H1 (cell line): ENCODE data around the gene PLLP. TPM values are rescaled to one million over a fixed set of nuclear protein-coding genes. Genes with fewer than 3 reads are reported as not detected.

Experiments
- CTCF ChIA-PET: fragments of 300-600 bp; sonication (Branson Sonifier 250); formaldehyde crosslinking; loops from one replicate; lab custom pipeline; 2021; ENCODE audit not compliant: partially characterized antibody; lab: Charles Lee
- POLR2A ChIA-PET: fragments of 300-600 bp; sonication (Branson Sonifier 250); formaldehyde crosslinking; loops from one replicate; lab custom pipeline; 2021; ENCODE audit warnings: inconsistent platforms; ENCODE audit not compliant: partially characterized antibody; lab: Charles Lee
- DNase-seq, 2 experiments: peaks; one replicate each; pipeline versions ENCODE4 v3.0.0 to v3.0.0-alpha.2; 2010 to 2022; ENCODE audit warnings: low spot score in 2 of 2, low read depth in 1 of 2, mixed read lengths in 1 of 2
- FAIRE-seq: peaks from 2 replicates; lab custom pipeline; 2011; peaks lifted over from hg19 to GRCh38; lab: Jason Lieb, UNC
- H2AFZ ChIP-seq: 2 replicates; pipeline ENCODE4 v1.8.1; 2012; ENCODE audit warnings: low read length, inconsistent platforms
- H2AK5ac ChIP-seq: 2 replicates; pipeline ENCODE4 v1.6.1; 2013; ENCODE audit warnings: low read depth, low read length
- H2BK120ac ChIP-seq: replicated peaks from 2 replicates; pipeline ENCODE3; 2013; ENCODE audit warnings: low read depth, low read length, inconsistent platforms
- H2BK12ac ChIP-seq: 2 replicates; pipeline ENCODE4 v1.6.1; 2013; ENCODE audit warnings: low read depth, low read length
- H2BK15ac ChIP-seq: 2 replicates; pipeline ENCODE4 v1.6.1; 2013; ENCODE audit warnings: low read length
- H2BK20ac ChIP-seq: 2 replicates; pipeline ENCODE4 v1.6.1; 2013; ENCODE audit warnings: low read length
- H2BK5ac ChIP-seq: 2 replicates; pipeline ENCODE4 v1.6.1; 2013; ENCODE audit warnings: low read depth, low read length
- H3K14ac ChIP-seq: 2 replicates; pipeline ENCODE4 v1.6.1; 2013; ENCODE audit warnings: inconsistent platforms; ENCODE audit not compliant: insufficient read length
- H3K18ac ChIP-seq: 2 replicates; pipeline ENCODE4 v1.6.1; 2013; ENCODE audit warnings: low read length; ENCODE audit errors: extremely low read depth
- H3K23ac ChIP-seq: 2 replicates; pipeline ENCODE4 v1.6.1; 2013; ENCODE audit warnings: inconsistent platforms; ENCODE audit not compliant: insufficient read length
- H3K23me2 ChIP-seq: 2 replicates; pipeline ENCODE4 v1.6.1; 2013; ENCODE audit warnings: low read depth, low read length
- H3K27ac ChIP-seq: 2 replicates; pipeline ENCODE4 v1.6.1; 2011; ENCODE audit warnings: low read depth, low read length, inconsistent platforms
- H3K27me3 ChIP-seq, 4 experiments: replicated peaks in 1 of 4; 1 replicate in 1 of 4; 2 replicates in 3 of 4; pipeline versions ENCODE4 v1.6.1 to v1.8.1; 2011 to 2013; ENCODE audit warnings: low read length in 3 of 4, mild to moderate bottlenecking in 3 of 4, inconsistent platforms in 2 of 4, mixed read lengths in 2 of 4, moderate library complexity in 1 of 4; ENCODE audit not compliant: control insufficient read depth in 3 of 4, insufficient read depth in 3 of 4; ENCODE audit errors: extremely low read depth in 1 of 4
- H3K36me3 ChIP-seq, 4 experiments: 2 replicates each; pipeline versions ENCODE4 v1.6.1 to v1.8.1; 2011 to 2013; ENCODE audit warnings: mild to moderate bottlenecking in 4 of 4, low read length in 3 of 4, moderate library complexity in 2 of 4, control low read depth in 1 of 4, inconsistent platforms in 1 of 4; ENCODE audit not compliant: insufficient read depth in 4 of 4, control insufficient read depth in 2 of 4
- H3K4ac ChIP-seq: replicated peaks from 2 replicates; pipeline ENCODE3; 2013; ENCODE audit warnings: low read length, low read depth, mixed read lengths, inconsistent platforms; ENCODE audit not compliant: insufficient read length
- H3K4me1 ChIP-seq, 4 experiments: replicated peaks in 1 of 4; 1 replicate in 1 of 4; 2 replicates in 3 of 4; pipeline versions ENCODE4 v1.6.1 to v1.8.1; 2011 to 2013; ENCODE audit warnings: low read length in 3 of 4, inconsistent platforms in 2 of 4, mixed read lengths in 1 of 4; ENCODE audit not compliant: insufficient read depth in 4 of 4, control insufficient read depth in 3 of 4
- H3K4me2 ChIP-seq, 2 experiments: 2 replicates each; pipeline versions ENCODE4 v1.6.1 to v1.8.1; 2011 to 2013; ENCODE audit warnings: low read depth in 2 of 2, low read length in 2 of 2, control low read depth in 1 of 2, inconsistent platforms in 1 of 2, mild to moderate bottlenecking in 1 of 2; ENCODE audit not compliant: insufficient read depth in 1 of 2
- H3K4me3 ChIP-seq, 4 experiments: fragments of 200-600, 300-600 bp in 1 of 4; sonication (generic), shearing (Covaris generic), sonication (Bioruptor Twin) in 1 of 4; 2 replicates each; pipeline versions ENCODE4 v1.5.1 to v1.8.1; 2011 to 2016; ENCODE audit warnings: low read length in 4 of 4, low read depth in 3 of 4, control low read depth in 2 of 4, inconsistent platforms in 2 of 4, mild to moderate bottlenecking in 2 of 4, mixed read lengths in 1 of 4, moderate library complexity in 1 of 4; ENCODE audit not compliant: insufficient read depth in 2 of 4; ENCODE audit errors: extremely low read depth in 1 of 4
- H3K56ac ChIP-seq: replicated peaks from 2 replicates; pipeline ENCODE3; 2013; ENCODE audit warnings: low read depth, mild to moderate bottlenecking, mixed read lengths, low read length, inconsistent platforms; ENCODE audit not compliant: insufficient read length
- H3K79me1 ChIP-seq: 2 replicates; pipeline ENCODE4 v1.6.1; 2013; ENCODE audit warnings: low read depth, low read length, control low read depth
- H3K79me2 ChIP-seq, 2 experiments: 2 replicates each; pipeline versions ENCODE4 v1.6.1 to v1.8.1; 2012 to 2013; ENCODE audit warnings: low read length in 2 of 2, mild to moderate bottlenecking in 2 of 2, inconsistent platforms in 1 of 2; ENCODE audit not compliant: insufficient read depth in 2 of 2, control insufficient read depth in 1 of 2
- H3K9ac ChIP-seq, 4 experiments: replicated peaks in 1 of 4; 1 replicate in 1 of 4; 2 replicates in 3 of 4; pipeline versions ENCODE4 v1.6.1 to v1.8.1; 2011 to 2013; ENCODE audit warnings: low read depth in 3 of 4, low read length in 3 of 4, control low read depth in 2 of 4, mild to moderate bottlenecking in 2 of 4, moderate library complexity in 2 of 4, inconsistent platforms in 1 of 4; ENCODE audit errors: extremely low read depth in 1 of 4
- H3K9me3 ChIP-seq, 2 experiments: 2 replicates each; pipeline versions ENCODE4 v1.6.1 to v1.8.1; 2012 to 2013; ENCODE audit warnings: mild to moderate bottlenecking in 2 of 2, moderate library complexity in 2 of 2, control low read depth in 1 of 2, inconsistent platforms in 1 of 2, low read depth in 1 of 2, low read length in 1 of 2, mixed read lengths in 1 of 2; ENCODE audit not compliant: insufficient read depth in 2 of 2
- H4K20me1 ChIP-seq, 2 experiments: replicated peaks in 1 of 2; 2 replicates each; pipeline versions ENCODE3 to v1.8.1; 2011 to 2013; ENCODE audit warnings: inconsistent platforms in 2 of 2, low read length in 2 of 2, mild to moderate bottlenecking in 1 of 2; ENCODE audit not compliant: insufficient read depth in 2 of 2, control insufficient read depth in 1 of 2
- H4K5ac ChIP-seq: 2 replicates; pipeline ENCODE4 v1.6.1; 2013; ENCODE audit warnings: low read length, low read depth, mixed read lengths, inconsistent platforms; ENCODE audit not compliant: insufficient read length
- H4K8ac ChIP-seq: 2 replicates; pipeline ENCODE4 v1.8.0; 2013; ENCODE audit warnings: mild to moderate bottlenecking, moderate library complexity, low read length, inconsistent platforms; ENCODE audit not compliant: insufficient read depth; ENCODE audit errors: extremely low read depth
- H4K91ac ChIP-seq: replicated peaks from 2 replicates; pipeline ENCODE3; 2013; ENCODE audit warnings: low read length, mixed read lengths, inconsistent platforms; ENCODE audit not compliant: insufficient read length
- BRCA1 ChIP-seq: IDR thresholded peaks from 2 replicates; pipeline ENCODE4 v1.6.1; 2012; ENCODE audit warnings: low read depth, low read length, improper control_type of control experiment
- EZH2 ChIP-seq: fragments of 200-600 bp; sonication (generic); IDR thresholded peaks from 2 replicates; pipeline ENCODE4 v1.7.1; 2012; ENCODE audit warnings: low read depth, mild to moderate bottlenecking, moderate library complexity, low read length, inconsistent platforms; ENCODE audit not compliant: severe bottlenecking
- HDAC2 ChIP-seq, 2 experiments: fragments of 300-600 bp in 1 of 2; sonication (generic) in 1 of 2; IDR thresholded peaks; 2 replicates each; pipeline ENCODE4 v1.6.1; 2011 to 2012; ENCODE audit warnings: low read depth in 2 of 2, low read length in 2 of 2, mild to moderate bottlenecking in 2 of 2, moderate library complexity in 2 of 2, borderline replicate concordance in 1 of 2, inconsistent platforms in 1 of 2
- NANOG ChIP-seq: IDR thresholded peaks from 2 replicates; pipeline ENCODE4 v1.6.1; 2011; ENCODE audit warnings: low read length, low read depth, mild to moderate bottlenecking, inconsistent platforms; ENCODE audit not compliant: insufficient read depth, poor library complexity, severe bottlenecking
- RAD21 ChIP-seq, 2 experiments: IDR thresholded peaks in 1 of 2; conservative IDR thresholded peaks in 1 of 2; 2 replicates each; pipeline ENCODE4 v1.6.1; 2011; ENCODE audit warnings: low read depth in 2 of 2, low read length in 2 of 2, improper control_type of control experiment in 1 of 2, inconsistent platforms in 1 of 2, mild to moderate bottlenecking in 1 of 2, moderate library complexity in 1 of 2
- RBBP5 ChIP-seq: IDR thresholded peaks from 2 replicates; pipeline ENCODE4 v1.7.1; 2012; ENCODE audit warnings: low read depth, mild to moderate bottlenecking, inconsistent platforms, low read length, moderate library complexity, borderline replicate concordance
- RXRA ChIP-seq: IDR thresholded peaks from 2 replicates; pipeline ENCODE4 v1.6.1; 2011; ENCODE audit warnings: low read depth, mild to moderate bottlenecking, low read length, moderate library complexity; ENCODE audit not compliant: insufficient read depth
- SP2 ChIP-seq: IDR thresholded peaks from 2 replicates; pipeline ENCODE4 v1.6.1; 2012; ENCODE audit warnings: mild to moderate bottlenecking, low read length, inconsistent platforms
- SUZ12 ChIP-seq: fragments of 200-600 bp; sonication (generic); IDR thresholded peaks from 2 replicates; pipeline ENCODE4 v1.6.1; 2012; ENCODE audit warnings: mild to moderate bottlenecking, inconsistent platforms, low read length, moderate library complexity, mixed read lengths
- WGBS, 2 experiments: shearing (Covaris generic) in 1 of 2; methylation state at CpG; one replicate each; pipeline versions ENCODE4 v1.1.6 to v1.1.7; 2013 to 2015; ENCODE audit warnings: low lambda C conversion rate in 2 of 2, mixed read lengths in 2 of 2, inconsistent platforms in 1 of 2, low coverage in 1 of 2, missing lambda C conversion rate in 1 of 2; ENCODE audit not compliant: insufficient replicate concordance in 2 of 2, insufficient coverage in 1 of 2, insufficient read length in 1 of 2; ENCODE audit errors: extremely low coverage in 1 of 2, missing lambda C conversion rate in 1 of 2; 5-methylcytosine and 5-hydroxymethylcytosine counted together
- polyA plus RNA-seq, 7 experiments: library from polyadenylated mRNA; depleted of rRNA in 3 of 7; stranded (reverse) in 5 of 7; unstranded in 2 of 7; fragments of >200 nt in 5 of 7; fragments of 200-250 nt in 2 of 7; gene quantifications; 1 replicate in 5 of 7; 2 replicates in 1 of 7; 4 replicates in 1 of 7; pipeline versions ENCODE4 v1.2.1 to v1.2.3, GENCODE V29; 2011 to 2013; ENCODE audit warnings: missing spikeins in 2 of 7, mixed read lengths in 2 of 7
- total RNA-seq: library from RNA; stranded (reverse); fragmentation: NEBNext Ultra II Directional; extraction: Animal tissue kit (Norgen Biotek cat#: 25700); gene quantifications from 2 replicates; pipeline ENCODE4 v1.2.1, GENCODE V29; 2021
- TF ChIP-seq, protein P1 (sequence below): IDR thresholded peaks from 2 replicates; pipeline ENCODE4 v1.6.1; 2012; ENCODE audit warnings: inconsistent platforms
- TF ChIP-seq, protein P2 (sequence below): IDR thresholded peaks from 2 replicates; pipeline ENCODE4 v1.6.1; 2011; ENCODE audit warnings: low read length, improper control_type of control experiment

PLLP gene
- total and polyA plus RNA-seq, 2 of the 8 experiments (the other 6 are each of a cell fraction or from before 2014, with no cell fraction given), result 2.9 to 10.6 TPM

DNA sequence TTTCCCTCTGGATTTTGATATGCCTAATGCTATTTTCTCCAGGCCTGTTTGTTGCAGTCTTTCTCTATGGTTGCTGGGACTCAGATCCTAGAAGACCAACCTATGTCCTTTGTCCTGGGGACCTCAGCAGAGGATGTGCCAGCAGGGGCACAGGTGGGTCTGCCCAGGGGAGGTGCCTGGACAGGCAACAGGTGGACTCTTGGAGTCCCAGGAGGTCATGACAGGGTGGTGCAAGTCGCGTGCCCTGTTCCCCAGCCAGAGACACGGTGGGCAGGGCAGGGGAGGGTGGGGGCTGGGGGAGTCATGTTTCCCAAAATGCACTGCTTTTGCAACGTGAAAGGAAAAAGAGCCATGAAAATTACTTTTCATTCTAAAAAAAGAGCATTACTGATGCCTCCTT lies 26.3 kb upstream of the PLLP start:
- no peaks in the 10 kb centered on the region for H3K36me3 ChIP-seq
- H4K8ac ChIP-seq, result no peak overlapping the region
- H3K23ac ChIP-seq, result no peak overlapping the region
- H2BK15ac ChIP-seq, result no peak overlapping the region
- no peak overlapping the region for H4K91ac ChIP-seq
- H3K27ac ChIP-seq, result no peak overlapping the region
- no peaks in the 10 kb centered on the region for H3K79me1 ChIP-seq
- H4K5ac ChIP-seq, result no peak overlapping the region
- ChIA-PET POLR2A (interaction anchor here (1.0 kb wide), 1 partner anchor 108 kb away, joined by 3 read pairs; no protein-coding TSS in a partner anchor), CTCF (interaction anchor here (1.0 to 18.2 kb wide), 2 partner anchors 67 to 107 kb away, joined by 3 to 513 read pairs; no protein-coding TSS in a partner anchor)
- H3K23me2 ChIP-seq, result peaks cover 4% of the 10 kb centered on the region; the same call in 1 of the 2 replicates
- H3K4me3 ChIP-seq, result no peak overlapping the region
- H2BK120ac ChIP-seq, result no peak overlapping the region
- H4K20me1 ChIP-seq, result no peaks in the 10 kb centered on the region
- no peak overlapping the region for H3K56ac ChIP-seq
- H3K9ac ChIP-seq, result no peak overlapping the region
- H3K9me3 ChIP-seq, result no peaks in the 10 kb centered on the region
- WGBS, 2 experiments, result 82% methylated on average over 4 of the region's 4 CpGs; no CpG with 5 or more reads in 1 of the 2 experiments
- DNase-seq (no peak), FAIRE-seq (no peak)
- no peaks in the 10 kb centered on the region for H3K27me3 ChIP-seq
- H2BK20ac ChIP-seq, result no peak overlapping the region
- H3K4me1 ChIP-seq, result no peaks in the 10 kb centered on the region
- no peak overlapping the region for H2BK12ac ChIP-seq
- no peak overlapping the region for H3K4me2 ChIP-seq
- H3K79me2 ChIP-seq, result no peaks in the 10 kb centered on the region
- H3K14ac ChIP-seq, result no peak overlapping the region
- no peak overlapping the region for H2AFZ ChIP-seq
- no peak overlapping the region for H3K18ac ChIP-seq
- no peak overlapping the region for H3K4ac ChIP-seq
- H2BK5ac ChIP-seq, result no peak overlapping the region
- H2AK5ac ChIP-seq, result no peak overlapping the region
- TF ChIP-seq NANOG (no peak), EZH2 (no peak), RXRA (no peak), RBBP5 (no peak), SUZ12 (no peak), RAD21 (IDR thresholded peaks at IDR 0.05 in 1 of 2, conservative IDR thresholded peaks at IDR 0.05 in 1 of 2; ENCODE audit: low read depth in 2 of 2, low read length in 2 of 2) (no peak), HDAC2 (IDR thresholded peaks at IDR 0.05; ENCODE audit: borderline replicate concordance in 1 of 2, low read depth in 2 of 2, low read length in 2 of 2) (no peak), SP2 (no peak), BRCA1 (no peak)
- TF ChIP-seq, protein P1, sequence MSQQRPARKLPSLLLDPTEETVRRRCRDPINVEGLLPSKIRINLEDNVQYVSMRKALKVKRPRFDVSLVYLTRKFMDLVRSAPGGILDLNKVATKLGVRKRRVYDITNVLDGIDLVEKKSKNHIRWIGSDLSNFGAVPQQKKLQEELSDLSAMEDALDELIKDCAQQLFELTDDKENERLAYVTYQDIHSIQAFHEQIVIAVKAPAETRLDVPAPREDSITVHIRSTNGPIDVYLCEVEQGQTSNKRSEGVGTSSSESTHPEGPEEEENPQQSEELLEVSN, result no peak
- TF ChIP-seq, protein P2, sequence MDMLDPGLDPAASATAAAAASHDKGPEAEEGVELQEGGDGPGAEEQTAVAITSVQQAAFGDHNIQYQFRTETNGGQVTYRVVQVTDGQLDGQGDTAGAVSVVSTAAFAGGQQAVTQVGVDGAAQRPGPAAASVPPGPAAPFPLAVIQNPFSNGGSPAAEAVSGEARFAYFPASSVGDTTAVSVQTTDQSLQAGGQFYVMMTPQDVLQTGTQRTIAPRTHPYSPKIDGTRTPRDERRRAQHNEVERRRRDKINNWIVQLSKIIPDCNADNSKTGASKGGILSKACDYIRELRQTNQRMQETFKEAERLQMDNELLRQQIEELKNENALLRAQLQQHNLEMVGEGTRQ, result no peak
